ENCODE results near the gene LSR.

Gene LSR

DNA sequence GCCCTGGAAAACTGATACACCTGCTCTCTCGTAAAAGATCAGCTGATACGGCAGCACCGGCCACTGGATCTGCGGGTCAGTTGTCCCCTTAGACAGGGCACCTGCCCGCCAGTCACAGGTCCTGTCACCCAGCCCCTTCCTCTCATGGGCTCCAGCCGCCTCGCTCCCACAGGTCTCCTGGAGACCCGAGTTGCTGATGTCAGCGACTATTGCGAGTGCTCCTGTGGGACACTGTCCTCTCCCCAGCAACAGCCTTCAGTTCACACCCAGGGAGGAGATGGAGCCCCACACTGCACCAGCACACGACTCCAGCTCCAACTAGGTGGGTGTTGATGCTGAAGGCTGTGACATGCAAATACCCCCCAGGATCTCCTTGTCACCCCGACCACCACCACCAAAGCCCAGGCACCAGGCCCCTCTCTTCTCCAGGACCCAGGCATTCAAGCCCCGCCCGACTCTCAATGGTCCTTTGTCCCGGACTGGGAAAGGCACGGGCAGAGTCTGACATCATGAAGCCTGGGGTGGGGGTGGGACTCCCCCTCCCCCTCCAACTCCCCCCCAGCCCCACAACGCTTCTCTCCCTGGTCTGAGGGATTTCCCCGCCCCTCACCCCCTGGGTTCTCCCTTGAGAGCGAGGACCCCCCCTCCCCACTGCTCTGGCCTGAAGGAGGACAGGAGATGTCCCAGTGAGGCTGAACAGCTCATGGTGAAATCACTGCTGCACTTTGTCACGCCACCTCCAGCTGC is 41.8 kb downstream of the LSR start:
- no peak for DNase-seq

GRCh38 chr19:35291259-35291658 is 42.5 kb downstream of the LSR start:
- no peak for DNase-seq

DNA sequence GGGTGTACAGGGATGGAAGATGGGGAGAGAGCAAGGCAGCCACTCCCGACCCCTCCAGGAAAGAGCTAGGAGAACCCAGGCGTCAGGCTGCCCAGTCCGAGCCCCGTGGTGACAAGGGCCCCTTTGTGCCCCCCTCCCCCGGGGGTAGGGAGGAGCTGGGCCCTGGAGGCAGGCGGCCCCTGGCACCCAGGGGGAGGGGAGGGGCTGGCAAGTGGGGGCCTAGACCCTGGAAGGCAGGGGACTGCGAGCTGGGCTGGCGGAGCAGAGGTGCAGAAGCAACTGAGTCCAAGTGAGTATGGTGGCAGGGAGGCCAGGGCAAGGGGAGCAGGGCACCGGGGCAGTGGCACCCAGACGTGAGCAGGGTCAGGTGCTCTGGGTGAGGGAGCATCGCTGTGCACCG is 43.1 kb downstream of the LSR start, which contains the start of gene MAG:
Gene MAG (plus strand): TSS at position 246 of the 400 bp plus-strand sequence. CDS start 3,248 bp downstream, outside the sequence.
- DNase-seq = no peak

- no peak for DNase-seq
Observed at GRCh38 chr19:35292421-35293362, 43.9 kb downstream of the LSR start.

- no peak for DNase-seq
Observed at GRCh38 chr19:35293363-35293739, 44.5 kb downstream of the LSR start.

- no peak for DNase-seq
Observed at GRCh38 chr19:35293808-35294207, 45.0 kb downstream of the LSR start.

DNA sequence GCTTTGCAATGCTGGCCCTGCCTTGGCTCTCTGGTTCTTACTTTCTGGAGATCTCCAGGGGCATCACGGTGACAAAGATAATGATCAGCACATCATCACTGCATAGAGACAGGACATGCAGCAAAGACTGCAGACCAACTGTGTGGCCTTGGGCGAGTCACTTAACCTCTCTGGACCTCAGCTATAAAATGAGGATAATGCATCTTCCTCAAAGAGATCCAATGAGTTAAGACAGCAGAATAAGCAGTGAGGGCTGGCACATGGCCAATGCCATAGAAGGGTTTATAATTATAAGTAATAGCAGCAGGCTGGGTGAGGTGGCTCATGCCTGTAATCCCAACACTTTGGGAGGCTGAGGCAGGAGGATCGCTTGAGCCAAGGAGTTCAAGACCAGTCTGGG is 45.5 kb downstream of the LSR start:
- DNase-seq = no peak

GRCh38 chr19:35294859-35295791 is 46.3 kb downstream of the LSR start:
- DNase-seq = no peak

GRCh38 chr19:35295792-35296462 is 47.1 kb downstream of the LSR start:
- DNase-seq = no peak

- no peak for DNase-seq
Observed at GRCh38 chr19:35296644-35297514, 48.1 kb downstream of the LSR start.

DNA sequence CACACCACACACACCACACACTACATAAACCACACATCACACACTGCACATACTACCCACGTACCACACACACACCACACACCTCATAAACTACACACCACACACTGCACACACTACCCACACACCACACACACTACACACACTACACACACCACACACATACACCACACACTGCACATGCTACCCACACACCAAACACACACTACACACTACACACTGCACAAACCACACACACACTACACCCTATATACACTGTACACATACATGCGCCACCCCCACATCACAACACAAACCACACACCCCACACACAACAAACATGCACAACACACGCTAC is 48.7 kb downstream of the LSR start:
- no peak for DNase-seq

DNA sequence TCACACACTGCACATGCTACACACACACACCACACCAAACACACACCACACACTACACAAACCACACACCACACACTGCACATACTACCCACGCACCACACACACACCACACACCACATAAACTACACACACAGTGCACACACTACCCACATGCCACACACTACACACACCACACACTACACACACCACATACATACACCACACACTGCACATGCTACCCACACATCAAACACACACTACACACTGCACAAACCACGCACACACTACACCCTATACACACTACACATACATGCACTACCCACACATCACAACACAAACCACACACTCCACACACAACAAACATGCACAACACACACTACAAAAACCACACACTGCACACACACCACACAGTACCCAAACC is 49.1 kb downstream of the LSR start:
- no peak for DNase-seq

GRCh38 chr19:35298561-35298972 is 49.8 kb downstream of the LSR start:
- DNase-seq = no peak

DNA sequence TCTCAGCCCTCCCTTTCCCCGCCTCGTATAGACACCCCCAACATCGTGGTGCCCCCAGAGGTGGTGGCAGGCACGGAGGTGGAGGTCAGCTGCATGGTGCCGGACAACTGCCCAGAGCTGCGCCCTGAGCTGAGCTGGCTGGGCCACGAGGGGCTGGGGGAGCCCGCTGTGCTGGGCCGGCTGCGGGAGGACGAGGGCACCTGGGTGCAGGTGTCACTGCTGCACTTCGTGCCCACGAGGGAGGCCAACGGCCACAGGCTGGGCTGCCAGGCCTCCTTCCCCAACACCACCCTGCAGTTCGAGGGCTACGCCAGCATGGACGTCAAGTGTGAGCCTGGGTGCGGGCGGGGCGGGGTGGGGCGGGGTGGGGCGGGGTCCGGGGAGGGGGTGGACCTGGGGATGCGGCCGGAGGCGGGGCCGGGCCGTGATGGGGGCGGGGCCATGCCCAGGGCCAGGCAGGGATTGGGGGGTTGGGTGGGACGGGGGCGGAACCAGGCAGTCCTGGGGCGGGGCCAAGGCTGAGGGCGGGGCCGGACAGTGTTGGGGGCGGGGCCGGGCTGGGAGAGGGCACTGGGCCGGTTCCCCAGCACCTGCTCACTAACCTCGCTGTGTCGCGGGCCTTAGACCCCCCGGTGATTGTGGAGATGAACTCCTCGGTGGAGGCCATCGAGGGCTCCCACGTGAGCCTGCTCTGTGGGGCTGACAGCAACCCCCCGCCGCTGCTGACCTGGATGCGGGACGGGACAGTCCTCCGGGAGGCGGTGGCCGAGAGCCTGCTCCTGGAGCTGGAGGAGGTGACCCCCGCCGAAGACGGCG is 50.9 kb downstream of the LSR start:
- no peak for DNase-seq

GRCh38 chr19:35300339-35300649 is 51.5 kb downstream of the LSR start:
- no peak for DNase-seq

DNA sequence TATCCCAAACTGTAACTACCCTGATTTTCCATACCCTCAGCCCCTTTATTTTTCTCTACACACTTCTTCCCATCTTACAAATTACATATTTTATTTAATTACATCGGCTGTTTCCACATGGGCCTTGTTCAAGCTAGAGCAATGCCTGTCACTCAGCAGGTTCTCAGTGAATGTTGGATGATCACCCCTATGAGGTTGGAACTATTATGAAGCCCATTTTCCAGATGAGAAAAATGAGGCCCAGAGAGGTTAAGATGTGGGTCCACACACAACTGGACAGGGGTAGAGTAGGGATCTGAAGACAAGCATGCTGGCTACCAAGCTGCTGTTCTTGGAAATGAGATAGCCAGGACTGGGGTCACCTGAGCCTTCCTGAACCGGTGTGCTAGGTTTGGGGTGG is 53.2 kb downstream of the LSR start:
- no peak for DNase-seq

DNA sequence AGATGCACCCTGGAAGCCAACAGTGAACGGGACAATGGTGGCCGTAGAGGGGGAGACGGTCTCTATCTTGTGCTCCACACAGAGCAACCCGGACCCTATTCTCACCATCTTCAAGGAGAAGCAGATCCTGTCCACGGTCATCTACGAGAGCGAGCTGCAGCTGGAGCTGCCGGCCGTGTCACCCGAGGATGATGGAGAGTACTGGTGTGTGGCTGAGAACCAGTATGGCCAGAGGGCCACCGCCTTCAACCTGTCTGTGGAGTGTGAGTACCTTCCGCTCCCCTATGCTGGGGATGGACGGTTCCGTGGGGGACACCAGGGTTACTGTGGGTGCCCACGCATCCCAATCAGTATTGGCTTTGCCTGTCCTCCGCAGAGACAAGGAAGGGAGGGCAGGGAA is 53.6 kb downstream of the LSR start:
- no peak for DNase-seq

- no peak for DNase-seq
Observed at GRCh38 chr19:35303357-35303915, 54.6 kb downstream of the LSR start.

DNA sequence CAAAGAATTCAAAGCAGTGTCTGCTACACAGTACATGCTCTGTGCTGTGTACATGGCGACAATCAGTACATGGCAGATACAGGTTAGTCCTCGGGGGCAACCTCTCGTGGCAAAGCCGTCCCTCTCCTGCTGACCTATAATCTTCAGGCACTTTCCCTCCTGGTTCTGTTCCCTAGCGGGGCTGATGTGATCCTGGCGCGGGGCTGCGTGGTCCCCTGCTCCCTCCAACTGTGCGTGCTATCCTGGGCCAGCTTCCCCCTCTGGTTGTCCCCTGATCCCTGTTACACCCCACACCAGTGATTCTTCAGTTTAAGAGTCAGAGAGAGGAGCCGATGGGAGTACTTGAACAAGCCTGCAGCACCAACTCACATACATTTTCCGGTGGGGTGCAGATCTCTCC is 55.2 kb downstream of the LSR start:
- DNase-seq = no peak

- no peak for DNase-seq
Observed at GRCh38 chr19:35305181-35305580, 56.4 kb downstream of the LSR start.
